ENCODE results near the gene NT5C1B.

- TF ChIP-seq CTCF (IDR thresholded peaks at IDR 0.05): no peak
- TF ChIP-seq POLR2A (IDR thresholded peaks at IDR 0.05): no peak
These were observed 8.2 kb upstream of the NT5C1B start for GRCh38 chr2:18597618-18598017.

All from Peyer's patch (tissue), 4 donors.